HG03135 (cell line): Measurements from ENCODE around the gene NRG3.
"Not testable (repeated sequence)": the region's sequence is repeated elsewhere in the genome, so short reads cannot be mapped to it uniquely, and the experiment has no call there.

ENCODE experiments used
- ATAC-seq: cut with Tn5 transposase; IDR thresholded peaks from one replicate; pipeline ENCODE4 v1.9.1; 2021; ENCODE audit warnings: mild to moderate bottlenecking, moderate library complexity; ENCODE audit not compliant: unreplicated experiment

NRG3 gene

GRCh38 chr10:82943142-82943541 lies 1068.1 kb downstream of the NRG3 start:
- ATAC-seq = no peak

GRCh38 chr10:82949816-82950575 lies 1075.0 kb downstream of the NRG3 start:
- no peak for ATAC-seq

DNA sequence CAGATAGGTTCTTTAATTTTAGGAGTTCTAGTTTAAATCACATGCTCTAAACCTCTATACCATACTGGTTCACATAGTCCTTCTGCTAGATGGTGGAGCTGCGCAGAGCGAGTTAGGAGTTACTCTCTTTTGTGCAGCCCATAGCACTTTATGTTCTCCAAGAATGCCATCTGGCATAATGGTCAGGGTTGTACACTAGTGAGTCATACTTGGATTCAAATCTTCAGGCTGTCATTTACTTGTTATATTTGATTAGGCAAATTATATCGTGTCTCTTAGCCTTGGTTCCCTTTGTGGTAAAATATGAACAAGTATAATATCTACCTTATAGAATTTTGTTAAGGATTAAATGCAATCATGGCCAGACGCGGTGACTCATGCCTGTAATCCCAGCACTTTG lies 1078.3 kb downstream of the NRG3 start:
- ATAC-seq = no peak

GRCh38 chr10:82953909-82954308 lies 1078.9 kb downstream of the NRG3 start:
- no peak for ATAC-seq

DNA sequence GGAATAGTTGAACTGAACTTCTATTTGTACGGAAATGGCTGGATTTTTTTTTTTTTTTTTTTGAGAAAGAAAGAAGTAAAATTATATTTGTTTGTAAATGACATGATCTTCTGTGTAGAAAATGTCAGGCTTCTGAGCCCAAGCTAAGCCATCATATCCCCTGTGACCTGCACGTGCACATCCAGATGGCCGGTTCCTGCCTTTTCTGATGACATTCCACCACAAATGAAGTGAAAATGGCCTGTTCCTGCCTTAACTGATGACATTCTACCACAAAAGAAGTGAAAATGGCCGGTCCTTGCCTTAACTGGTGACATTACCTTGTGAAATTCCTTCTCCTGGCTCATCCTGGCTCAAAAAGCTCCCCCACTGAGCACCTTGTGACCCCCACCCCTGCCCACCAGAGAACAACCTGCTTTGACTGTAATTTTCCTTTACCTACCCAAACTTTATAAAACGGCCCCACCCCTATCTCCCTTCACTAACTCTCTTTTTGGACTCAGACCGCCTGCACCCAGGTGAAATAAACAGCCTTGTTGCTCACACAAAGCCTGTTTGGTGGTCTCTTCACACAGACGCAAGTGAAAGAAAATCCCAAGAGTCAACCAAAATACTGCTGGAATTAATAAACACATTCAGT lies 1085.5 kb downstream of the NRG3 start:
- ATAC-seq = not testable (repeated sequence)

DNA sequence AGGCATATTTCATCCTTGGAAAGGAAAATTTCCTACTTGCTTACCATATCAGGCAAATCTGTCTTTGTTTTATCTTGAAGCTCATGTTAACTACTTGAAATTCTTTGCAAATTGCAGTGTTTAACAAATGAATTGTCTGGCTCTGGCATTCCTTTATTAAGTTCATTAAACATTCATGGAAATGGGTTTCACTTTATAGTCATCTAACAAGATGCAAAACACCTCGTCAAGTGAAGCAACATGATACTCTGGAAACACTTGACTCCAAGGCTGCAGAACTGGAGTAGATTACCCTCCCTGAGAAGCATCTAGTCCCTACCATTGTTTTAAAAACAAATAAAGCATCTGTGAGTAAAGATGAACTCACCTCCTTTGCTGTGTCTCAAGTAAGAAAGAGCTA lies 1086.9 kb downstream of the NRG3 start:
- no peak for ATAC-seq

DNA sequence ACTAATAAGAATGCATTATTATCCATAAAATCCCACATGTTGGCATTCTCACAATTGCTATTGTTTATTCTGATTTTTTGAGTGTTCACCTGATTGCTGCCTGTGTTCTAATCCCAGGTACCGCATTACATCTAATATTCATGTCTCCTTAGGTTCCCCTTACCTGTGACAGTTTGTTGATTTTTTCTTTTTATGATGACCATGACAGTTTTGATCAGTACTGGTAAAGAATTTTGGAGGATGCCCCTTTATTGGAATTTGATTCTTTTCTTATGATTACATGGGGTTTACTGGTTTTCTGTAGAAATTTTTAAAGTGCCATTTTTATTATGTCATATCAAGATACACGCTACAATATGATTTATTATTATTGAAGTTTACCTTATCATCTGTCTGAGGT lies 1091.1 kb downstream of the NRG3 start:
- ATAC-seq = no peak

DNA sequence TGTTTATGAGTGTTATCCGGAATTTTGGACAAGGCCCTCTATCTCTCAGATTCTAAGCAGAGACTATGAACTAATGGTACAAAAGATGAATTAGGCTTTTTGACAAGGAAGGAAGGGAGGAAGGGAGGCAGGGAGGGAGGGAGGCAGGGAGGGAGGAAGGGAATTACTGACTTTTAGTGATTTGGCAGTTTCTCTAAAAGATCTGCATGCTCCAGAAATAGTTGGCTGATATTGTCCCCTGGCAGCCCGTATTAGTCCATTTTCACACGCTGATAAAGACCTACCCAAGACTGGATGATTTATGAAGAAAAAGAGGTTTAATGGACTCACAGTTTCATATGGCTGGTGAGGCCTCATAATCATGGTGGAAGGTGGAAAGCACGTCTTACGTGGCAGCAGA lies 1093.5 kb downstream of the NRG3 start:
- ATAC-seq = no peak

DNA sequence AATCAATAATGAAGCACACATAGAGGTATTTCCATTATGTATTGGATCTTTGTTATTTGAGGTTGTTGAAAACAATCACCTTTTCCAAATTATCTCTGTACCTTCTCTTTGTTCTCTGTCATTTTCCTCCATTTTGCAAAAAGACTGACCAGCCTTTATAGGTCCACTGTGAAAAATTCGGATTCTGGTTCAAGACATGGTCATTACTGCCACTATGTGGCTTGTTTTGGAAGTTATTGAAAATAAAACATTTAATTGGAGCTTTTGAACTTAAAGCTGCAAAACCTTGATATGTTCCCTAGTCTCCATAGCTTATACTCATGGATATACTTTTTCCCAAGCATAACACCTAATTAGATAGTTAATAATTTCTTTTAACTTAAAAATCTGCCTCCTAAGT lies 1094.4 kb downstream of the NRG3 start:
- ATAC-seq = no peak

DNA sequence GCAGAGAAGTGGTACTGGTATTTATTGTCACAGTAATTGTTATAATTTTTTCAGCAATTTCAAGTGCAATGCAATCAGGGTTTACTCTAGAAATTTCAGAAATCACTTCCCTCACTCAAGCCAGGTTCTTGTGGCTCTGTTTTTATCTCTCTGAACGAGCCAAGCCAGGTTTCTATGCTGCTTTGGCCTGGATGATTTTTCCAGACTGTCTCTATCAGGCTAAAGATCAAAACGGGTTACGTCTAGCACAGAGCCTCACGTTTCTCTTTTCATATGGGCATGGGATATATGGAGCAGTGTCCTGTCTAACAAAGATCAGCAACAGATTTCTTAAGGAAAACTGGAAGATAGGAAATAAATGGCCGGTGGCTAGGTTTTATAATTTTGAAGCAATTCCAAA lies 1105.3 kb downstream of the NRG3 start:
- no peak for ATAC-seq

GRCh38 chr10:82981137-82981723 lies 1106.2 kb downstream of the NRG3 start:
- ATAC-seq = no peak

DNA sequence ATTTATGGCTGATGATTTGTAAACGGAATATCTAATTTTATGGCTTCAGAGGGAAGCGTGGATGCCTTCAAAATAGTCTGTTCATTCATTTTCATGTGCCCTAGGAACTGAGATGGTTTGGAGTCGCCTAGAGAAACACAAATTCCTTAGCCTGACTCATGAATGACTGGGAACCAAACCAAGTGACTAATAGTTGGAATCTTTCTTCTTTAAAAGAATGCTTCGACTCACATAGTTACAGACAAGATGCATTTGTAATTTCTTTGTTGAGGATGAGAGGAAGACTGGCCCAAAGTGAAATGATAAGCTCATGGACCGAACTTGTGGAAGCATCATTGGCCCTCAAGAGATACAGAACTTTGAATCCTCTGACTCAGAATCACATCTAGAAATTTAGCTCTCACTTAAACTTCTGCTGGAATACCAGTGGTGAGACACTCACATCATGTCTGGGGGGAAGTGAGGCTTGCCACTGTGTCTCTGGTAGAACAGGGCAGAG lies 1107.2 kb downstream of the NRG3 start:
- no peak for ATAC-seq

- no peak for ATAC-seq
These were observed 1111.2 kb downstream of the NRG3 start for GRCh38 chr10:82986216-82986615.

DNA sequence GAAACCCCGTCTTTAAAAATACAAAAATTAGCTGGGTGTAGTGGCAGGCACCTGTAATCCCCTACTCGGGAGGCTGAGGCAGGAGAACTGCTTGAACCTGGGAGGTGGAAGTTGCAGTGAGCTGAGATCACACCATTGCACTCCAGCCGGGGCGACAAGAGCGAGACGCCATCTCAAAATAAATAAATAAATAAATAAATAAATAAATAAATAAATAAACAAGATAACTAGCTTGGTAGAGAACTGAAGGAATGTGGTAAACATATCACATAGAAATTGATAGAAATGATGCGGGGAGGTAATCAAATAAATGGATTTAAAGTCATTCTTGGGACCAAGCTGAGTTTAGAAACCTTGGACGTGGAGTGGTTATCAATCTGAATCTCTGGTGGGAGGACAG lies 1131.5 kb downstream of the NRG3 start:
- ATAC-seq = not testable (repeated sequence)

- ATAC-seq = no peak
These were observed 1132.5 kb downstream of the NRG3 start for GRCh38 chr10:83007510-83007909.

GRCh38 chr10:83012866-83013265 lies 1137.9 kb downstream of the NRG3 start:
- no peak for ATAC-seq

DNA sequence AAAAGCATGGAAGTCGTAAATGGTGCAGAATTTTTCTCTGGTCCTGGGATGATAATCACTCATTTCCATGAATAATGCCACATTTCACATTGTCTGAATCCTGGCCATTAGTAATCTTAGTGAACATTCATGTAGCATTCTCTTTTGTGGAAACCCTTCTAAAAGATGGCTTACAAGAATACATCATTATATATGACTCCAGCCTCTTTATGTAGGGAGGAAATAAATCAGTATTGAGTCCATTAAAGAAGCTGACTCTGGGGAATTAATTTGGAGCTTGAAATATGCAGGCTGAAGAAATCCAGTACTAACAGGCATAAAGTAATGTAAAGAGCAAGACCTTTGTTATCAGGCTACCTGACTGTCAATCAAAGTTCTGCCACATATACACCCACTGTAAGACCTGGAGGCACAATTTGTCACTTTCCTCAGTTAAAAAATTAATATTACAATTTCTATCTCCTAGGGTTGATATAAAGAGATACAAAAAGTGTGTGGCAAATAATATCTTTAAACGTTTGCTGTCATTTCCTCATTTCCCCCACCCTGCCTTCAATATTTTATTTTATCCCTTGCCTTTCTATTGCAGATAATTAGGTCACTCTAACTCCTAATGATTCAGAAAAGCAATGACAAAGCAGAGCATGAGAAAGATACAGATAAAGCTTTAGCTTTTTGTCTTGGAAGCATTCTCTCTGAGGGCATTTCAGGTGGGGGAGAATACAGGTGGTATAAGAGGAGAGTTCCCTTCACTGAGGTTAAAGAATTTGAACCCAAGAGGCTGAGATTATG lies 1142.3 kb downstream of the NRG3 start:
- ATAC-seq = no peak

GRCh38 chr10:83023662-83024061 lies 1148.7 kb downstream of the NRG3 start:
- no peak for ATAC-seq
